IMR-90 (cell line): ENCODE data around the gene HARS2. TPM values are rescaled to one million over a fixed set of nuclear protein-coding genes. Genes with fewer than 3 reads are reported as not detected.

ENCODE experiments used
- ATAC-seq: fragments of 200-7000 bp; cut with Tn5 transposase; 2 replicates; pipeline ENCODE4 v1.9.1; 2020; ENCODE audit warnings: low read depth, mild to moderate bottlenecking, moderate library complexity
- Bru-seq: library from RNA; stranded (reverse); fragments of 400-500 nt; gene quantifications from one replicate; lab custom pipeline; 2021; lab: Mats Ljungman, UMichigan
- BruChase-seq, 2 experiments: library from RNA; stranded (reverse); fragments of 400-500 nt; gene quantifications; one replicate each; lab custom pipeline; 2021; lab: Mats Ljungman, UMichigan
- BruUV-seq: library from RNA; stranded (reverse); fragments of 400-500 nt; replicated peaks from 2 replicates; lab custom pipeline; 2021; lab: Mats Ljungman, UMichigan
- CTCF ChIA-PET: fragments of 300-600 bp; formaldehyde crosslinking; extraction: SDS; loops from one replicate; lab custom pipeline; 2021; ENCODE audit warnings: antibody characterized with exemption; lab: Yijun Ruan, JAX
- POLR2A ChIA-PET: fragments of 300-600 bp; sonication (Branson Sonifier 250); formaldehyde crosslinking; loops from one replicate; lab custom pipeline; 2022; ENCODE audit warnings: antibody characterized with exemption; ENCODE audit not compliant: unreplicated experiment; lab: Charles Lee
- DNase-seq: peaks from one replicate; pipeline ENCODE4 v3.0.0; 2013
- H2AFZ ChIP-seq: replicated peaks from 2 replicates; pipeline ENCODE3; 2013; ENCODE audit warnings: low read length, mild to moderate bottlenecking; ENCODE audit not compliant: poor library complexity
- H2AK5ac ChIP-seq: 2 replicates; pipeline ENCODE4 v1.6.1; 2013; ENCODE audit warnings: low read depth, low read length, inconsistent platforms
- H2AK9ac ChIP-seq: replicated peaks from 2 replicates; pipeline ENCODE3; 2013; ENCODE audit warnings: mild to moderate bottlenecking, low read depth, low read length, moderate library complexity; ENCODE audit not compliant: poor library complexity
- H2BK120ac ChIP-seq: 2 replicates; pipeline ENCODE4 v1.6.1; 2013; ENCODE audit warnings: low read depth, low read length, inconsistent platforms
- H2BK15ac ChIP-seq: 3 replicates; pipeline ENCODE4 v1.6.1; 2013; ENCODE audit warnings: low read depth, low read length, inconsistent platforms
- H2BK20ac ChIP-seq: 2 replicates; pipeline ENCODE4 v1.6.1; 2013; ENCODE audit warnings: low read depth, mild to moderate bottlenecking, inconsistent platforms, low read length, moderate library complexity
- H2BK5ac ChIP-seq: 2 replicates; pipeline ENCODE4 v1.6.1; 2013; ENCODE audit warnings: mild to moderate bottlenecking, low read depth, low read length, inconsistent platforms; ENCODE audit not compliant: poor library complexity, severe bottlenecking
- H3K14ac ChIP-seq: replicated peaks from 2 replicates; pipeline ENCODE4 v1.6.1; 2013; ENCODE audit warnings: low read depth, low read length, inconsistent platforms
- H3K18ac ChIP-seq: 2 replicates; pipeline ENCODE4 v1.6.1; 2013; ENCODE audit warnings: low read depth, low read length, control low read depth
- H3K23ac ChIP-seq: 2 replicates; pipeline ENCODE4 v1.6.1; 2013; ENCODE audit warnings: low read depth, low read length, inconsistent platforms
- H3K27ac ChIP-seq: 2 replicates; pipeline ENCODE4 v1.5.1; 2013; ENCODE audit warnings: mild to moderate bottlenecking, control low read depth, low read length; ENCODE audit not compliant: insufficient read depth
- H3K27me3 ChIP-seq: 2 replicates; pipeline ENCODE4 v1.6.1; 2013; ENCODE audit warnings: low read length; ENCODE audit not compliant: control insufficient read depth, insufficient read depth
- H3K36me3 ChIP-seq: 2 replicates; pipeline ENCODE4 v1.6.1; 2013; ENCODE audit warnings: low read length, mixed read lengths; ENCODE audit not compliant: control insufficient read depth, insufficient read depth
- H3K4ac ChIP-seq: 2 replicates; pipeline ENCODE4 v1.6.1; 2013; ENCODE audit warnings: low read depth, low read length, inconsistent platforms
- H3K4me1 ChIP-seq: 2 replicates; pipeline ENCODE4 v1.6.1; 2013; ENCODE audit warnings: low read length, mixed read lengths; ENCODE audit not compliant: control insufficient read depth, insufficient read depth
- H3K4me2 ChIP-seq: 2 replicates; pipeline ENCODE4 v1.6.1; 2013; ENCODE audit warnings: low read depth, mild to moderate bottlenecking, control low read depth, low read length, moderate library complexity
- H3K4me3 ChIP-seq: 2 replicates; pipeline ENCODE4 v1.5.1; 2013; ENCODE audit warnings: low read depth, mild to moderate bottlenecking, control low read depth, low read length, moderate library complexity; ENCODE audit not compliant: insufficient read depth
- H3K56ac ChIP-seq: 2 replicates; pipeline ENCODE4 v1.6.1; 2013; ENCODE audit warnings: low read length, inconsistent platforms; ENCODE audit not compliant: insufficient read depth; ENCODE audit errors: extremely low read depth
- H3K79me1 ChIP-seq, 2 experiments: 2 replicates each; pipeline ENCODE4 v1.6.1; 2013; ENCODE audit warnings: low read length in 2 of 2, inconsistent platforms in 1 of 2, low read depth in 1 of 2
- H3K9ac ChIP-seq: 2 replicates; pipeline ENCODE4 v1.6.1; 2013; ENCODE audit warnings: low read depth, low read length, control low read depth
- H3K9me1 ChIP-seq: 2 replicates; pipeline ENCODE4 v1.6.1; 2013; ENCODE audit warnings: low read length, inconsistent platforms; ENCODE audit not compliant: insufficient read depth
- H3K9me3 ChIP-seq: 2 replicates; pipeline ENCODE4 v1.6.1; 2013; ENCODE audit warnings: low read length; ENCODE audit not compliant: control insufficient read depth, insufficient read depth
- H4K20me1 ChIP-seq: 2 replicates; pipeline ENCODE4 v1.6.1; 2013; ENCODE audit warnings: low read length, inconsistent platforms; ENCODE audit not compliant: insufficient read depth
- H4K5ac ChIP-seq: 2 replicates; pipeline ENCODE4 v1.6.1; 2013; ENCODE audit warnings: mild to moderate bottlenecking, low read depth, low read length, control low read depth
- H4K8ac ChIP-seq, 2 experiments: 2 replicates each; pipeline ENCODE4 v1.6.1; 2013; ENCODE audit warnings: low read depth in 2 of 2, low read length in 2 of 2, control low read depth in 1 of 2, inconsistent platforms in 1 of 2
- H4K91ac ChIP-seq: 2 replicates; pipeline ENCODE4 v1.6.1; 2013; ENCODE audit warnings: low read depth, low read length, inconsistent platforms; ENCODE audit not compliant: insufficient read depth
- BHLHE40 ChIP-seq: fragments of 150-350 bp; IDR thresholded peaks from 2 replicates; pipeline ENCODE4 v1.6.1; 2016; ENCODE audit warnings: mild to moderate bottlenecking, low read depth, low read length
- FOS ChIP-seq: fragments of 150-350 bp; IDR thresholded peaks from 2 replicates; pipeline ENCODE4 v1.6.1; 2016; ENCODE audit warnings: low read depth, low read length
- MAZ ChIP-seq: IDR thresholded peaks from 2 replicates; pipeline ENCODE4 v1.6.1; 2012; ENCODE audit warnings: low read depth, mild to moderate bottlenecking, low read length, improper control_type of control experiment, moderate library complexity, borderline replicate concordance
- MXI1 ChIP-seq: IDR thresholded peaks from 2 replicates; pipeline ENCODE4 v1.6.1; 2012; ENCODE audit warnings: low read depth, mild to moderate bottlenecking, low read length, moderate library complexity, borderline replicate concordance
- POLR2A ChIP-seq: IDR thresholded peaks from 2 replicates; pipeline ENCODE4 v1.6.1; 2012; ENCODE audit warnings: mild to moderate bottlenecking, low read depth, low read length
- RCOR1 ChIP-seq: IDR thresholded peaks from 2 replicates; pipeline ENCODE4 v1.6.1; 2012; ENCODE audit warnings: mild to moderate bottlenecking, low read length, improper control_type of control experiment; ENCODE audit not compliant: insufficient replicate concordance
- RFX5 ChIP-seq: IDR thresholded peaks from 2 replicates; pipeline ENCODE4 v1.8.0; 2012; ENCODE audit warnings: low read depth, mild to moderate bottlenecking, low read length, moderate library complexity
- SMC3 ChIP-seq: fragments of 150-350 bp; IDR thresholded peaks from 2 replicates; pipeline ENCODE4 v1.6.1; 2016; ENCODE audit warnings: low read depth, mild to moderate bottlenecking, antibody characterized with exemption, low read length, moderate library complexity
- WGBS, 2 experiments: methylation state at CpG; one replicate each; pipeline versions ENCODE4 v1.1.5 to v1.1.7; 2013; ENCODE audit warnings: missing lambda C conversion rate in 2 of 2; ENCODE audit not compliant: insufficient read length in 1 of 2; ENCODE audit errors: extremely low coverage in 2 of 2; 5-methylcytosine and 5-hydroxymethylcytosine counted together
- dilution Hi-C: fragments of 300-500 bp; cut with HindIII; formaldehyde crosslinking; loops from one replicate; pipeline ENCODE4 v1.14.3; 2018; ENCODE audit warnings: low sequenced_read_pairs; ENCODE audit not compliant: unreplicated experiment
- in situ Hi-C: fragments of 300-500 bp; cut with MboI; formaldehyde crosslinking; loops from 3 replicates; pipeline ENCODE4 v1.14.3; 2019; ENCODE audit warnings: low sequenced_read_pairs, inconsistent platforms, mixed read lengths
- intact Hi-C: fragments of 100-400 bp; cut with micrococcal nuclease; formaldehyde crosslinking; loops from 2 replicates; pipeline ENCODE4 v1.10.0; 2022
- long read RNA-seq: library from polyadenylated mRNA; unstranded; transcript quantifications from one replicate; pipeline ENCODE4 v2.0.0, GENCODE V29; 2021; ENCODE audit not compliant: unreplicated experiment
- polyA plus RNA-seq, 3 experiments: library from polyadenylated mRNA; depleted of rRNA; stranded (reverse); fragments of >200 nt; gene quantifications; 2 replicates each; pipeline ENCODE4 v1.2.3, GENCODE V29; 2012; ENCODE audit warnings: low replicate concordance in 1 of 3
- total RNA-seq: library from RNA; depleted of rRNA; stranded (reverse); fragments of >200 nt; gene quantifications from 2 replicates; pipeline ENCODE4 v1.2.3, GENCODE V29; 2012; rRNA removed
- TF ChIP-seq, protein P1 (sequence below): conservative IDR thresholded peaks from 2 replicates; pipeline ENCODE4 v1.5.1; 2012; ENCODE audit warnings: mild to moderate bottlenecking, low read depth, low read length, improper control_type of control experiment
- TF ChIP-seq, protein P2 (sequence below): fragments of 150-350 bp; IDR thresholded peaks from 2 replicates; pipeline ENCODE4 v1.6.1; 2016; ENCODE audit warnings: low read depth, mild to moderate bottlenecking, low read length, moderate library complexity, borderline replicate concordance

The HARS2 gene
- total RNA-seq: 30.1 and 36.9 TPM in 2 replicates
- polyA plus RNA-seq (2012; rRNA removed): 26.5 and 33.0 TPM in 2 replicates
- polyA plus RNA-seq (2012; cell fraction: cytosol; rRNA removed): 10.4 and 14.4 TPM in 2 replicates
- polyA plus RNA-seq (2012; cell fraction: nucleus; rRNA removed; ENCODE audit: low replicate concordance): 23.6 and 63.1 TPM in 2 replicates
- percentile 85 among the genes with signal in this experiment for Bru-seq, nascent RNA
- BruChase-seq, experiment 1, labeled RNA remaining after a 6-hour chase: percentile 83 among the genes with signal in this experiment
- percentile 87 among the genes with signal in this experiment for BruChase-seq, experiment 2, labeled RNA remaining after a 2-hour chase
- long read RNA-seq, transcript HARS2-201 (13 exons, 2,510 nt): major isoform, 29 of 49 reads
- long read RNA-seq, partial matches to known transcripts: 5 of 49 reads
- long read RNA-seq, other reads (novel, unspliced or antisense): 12 of 49 reads

- Histone ChIP-seq H3K36me3 (peaks cover 26% of the 10 kb centered on the region), H4K91ac (peak within 1 kb of the TSS; percentile 91), H3K9me1 (no peaks in the 10 kb centered on the region), H2BK20ac (no peak within 1 kb of the TSS), H2AFZ (peak within 1 kb of the TSS; percentile 98), H3K56ac (peak within 1 kb of the TSS; percentile 89), H4K8ac (peak within 1 kb of the TSS; percentile 93 to 98), H3K9ac (peak within 1 kb of the TSS; percentile 96), H3K79me1 (peaks cover 46 to 48% of the 10 kb centered on the region in 2 experiments), H3K18ac (peak within 1 kb of the TSS; percentile 43; the same call in 1 of the 2 replicates), H3K4me1 (peaks cover 2% of the 10 kb centered on the region; the same call in 1 of the 2 replicates), H3K23ac (peak within 1 kb of the TSS; percentile 94), H3K27me3 (no peaks in the 10 kb centered on the region), H2AK5ac (peak within 1 kb of the TSS; percentile 71), H3K27ac (peak within 1 kb of the TSS; percentile 92), H3K9me3 (no peaks in the 10 kb centered on the region), H3K4ac (peak within 1 kb of the TSS; percentile 96), H4K5ac (peak within 1 kb of the TSS; percentile 93), H2BK5ac (peak within 1 kb of the TSS; percentile 77), H3K4me2 (peak within 1 kb of the TSS; percentile 83), H3K14ac (peak within 1 kb of the TSS; percentile 97), H2BK15ac (peak within 1 kb of the TSS; percentile 46; the same call in 1 of the 3 replicates), H4K20me1 (no peaks in the 10 kb centered on the region), H2BK120ac (peak within 1 kb of the TSS; percentile 73; the same call in 1 of the 2 replicates), H2AK9ac (peak within 1 kb of the TSS; percentile 89), H3K4me3 (peak within 1 kb of the TSS; percentile 83)
- in situ Hi-C loops (loop anchor here (25.0 kb wide), 1 partner anchor 896 kb away; no protein-coding TSS in a partner anchor), dilution Hi-C loops (no loop called here), intact Hi-C loops (loop anchor here (1.0 to 10.0 kb wide), 2 partner anchors 27 to 446 kb away; partner anchors contain the start of gene WDR55)
- ATAC-seq (peak; percentile 95), DNase-seq (peak; percentile 95)
- CTCF ChIA-PET: interaction anchor here (0.7 kb wide), 1 partner anchor 29 kb away, joined by 3 read pairs; no protein-coding TSS in a partner anchor
- WGBS, 2 experiments: 0% methylated on average over 36 of the region's 61 CpGs; no CpG with 5 or more reads in 1 of the 2 experiments
- no TSS peak for BruUV-seq
- POLR2A ChIA-PET: interaction anchor here (0.6 to 0.9 kb wide), 2 partner anchors 9 to 476 kb away, joined by 3 to 4 read pairs; partner anchors contain the start of gene ZMAT2
- TF ChIP-seq, protein P1, sequence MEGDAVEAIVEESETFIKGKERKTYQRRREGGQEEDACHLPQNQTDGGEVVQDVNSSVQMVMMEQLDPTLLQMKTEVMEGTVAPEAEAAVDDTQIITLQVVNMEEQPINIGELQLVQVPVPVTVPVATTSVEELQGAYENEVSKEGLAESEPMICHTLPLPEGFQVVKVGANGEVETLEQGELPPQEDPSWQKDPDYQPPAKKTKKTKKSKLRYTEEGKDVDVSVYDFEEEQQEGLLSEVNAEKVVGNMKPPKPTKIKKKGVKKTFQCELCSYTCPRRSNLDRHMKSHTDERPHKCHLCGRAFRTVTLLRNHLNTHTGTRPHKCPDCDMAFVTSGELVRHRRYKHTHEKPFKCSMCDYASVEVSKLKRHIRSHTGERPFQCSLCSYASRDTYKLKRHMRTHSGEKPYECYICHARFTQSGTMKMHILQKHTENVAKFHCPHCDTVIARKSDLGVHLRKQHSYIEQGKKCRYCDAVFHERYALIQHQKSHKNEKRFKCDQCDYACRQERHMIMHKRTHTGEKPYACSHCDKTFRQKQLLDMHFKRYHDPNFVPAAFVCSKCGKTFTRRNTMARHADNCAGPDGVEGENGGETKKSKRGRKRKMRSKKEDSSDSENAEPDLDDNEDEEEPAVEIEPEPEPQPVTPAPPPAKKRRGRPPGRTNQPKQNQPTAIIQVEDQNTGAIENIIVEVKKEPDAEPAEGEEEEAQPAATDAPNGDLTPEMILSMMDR: 0 out of 2 replicates have a peak, but pooled peaks have one; percentile 5
- TF ChIP-seq BHLHE40 (peak; percentile 24; the same call in 1 of the 2 replicates), MAZ (peak; percentile 52; the same call in 1 of the 2 replicates), RFX5 (no peak), FOS (no peak), MXI1 (peak; percentile 94), POLR2A (peak; percentile 84), SMC3 (no peak), RCOR1 (no peak)
- TF ChIP-seq, protein P2, sequence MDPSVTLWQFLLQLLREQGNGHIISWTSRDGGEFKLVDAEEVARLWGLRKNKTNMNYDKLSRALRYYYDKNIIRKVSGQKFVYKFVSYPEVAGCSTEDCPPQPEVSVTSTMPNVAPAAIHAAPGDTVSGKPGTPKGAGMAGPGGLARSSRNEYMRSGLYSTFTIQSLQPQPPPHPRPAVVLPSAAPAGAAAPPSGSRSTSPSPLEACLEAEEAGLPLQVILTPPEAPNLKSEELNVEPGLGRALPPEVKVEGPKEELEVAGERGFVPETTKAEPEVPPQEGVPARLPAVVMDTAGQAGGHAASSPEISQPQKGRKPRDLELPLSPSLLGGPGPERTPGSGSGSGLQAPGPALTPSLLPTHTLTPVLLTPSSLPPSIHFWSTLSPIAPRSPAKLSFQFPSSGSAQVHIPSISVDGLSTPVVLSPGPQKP: peak; percentile 83; the same call in 1 of the 2 replicates
Measured at GRCh38 chr5:140690941-140691924, at the start of gene HARS2, which contains the start of gene HARS1. HARS2 (plus strand) TSS chr5:140691455; CDS start chr5:140691649, 194 bp downstream. HARS1 (minus strand) TSS chr5:140691370; CDS start chr5:140691304, 66 bp downstream.
